Measurements from ENCODE around the gene AMPH. TPM values are rescaled to one million over a fixed set of nuclear protein-coding genes. Genes with fewer than 3 reads are reported as not detected.
"Not testable (repeated sequence)": the region's sequence is repeated elsewhere in the genome, so short reads cannot be mapped to it uniquely, and the experiment has no call there.

Gene AMPH
- total RNA-seq, 1 donor from 2014 or later, result 2.1 TPM

GRCh38 chr7:38628630-38629385 is 2.4 kb downstream of the AMPH start:
- DNase-seq (ENCODE audit: low spot score), result no peak

GRCh38 chr7:38625866-38626265 is 5.3 kb downstream of the AMPH start:
- DNase-seq (ENCODE audit: low spot score), result no peak

GRCh38 chr7:38615665-38616064 is 15.5 kb downstream of the AMPH start:
- DNase-seq (ENCODE audit: low spot score), result no peak

- DNase-seq (ENCODE audit: low spot score), result no peak
These were observed 23.7 kb downstream of the AMPH start for GRCh38 chr7:38607466-38607865.

GRCh38 chr7:38600741-38601140 is 30.4 kb downstream of the AMPH start:
- no peak for DNase-seq (ENCODE audit: low spot score)

- DNase-seq (ENCODE audit: low spot score), result no peak
These were observed 36.2 kb downstream of the AMPH start for GRCh38 chr7:38594949-38595348.

- DNase-seq (ENCODE audit: low spot score), result no peak
These were observed 38.4 kb downstream of the AMPH start for GRCh38 chr7:38592737-38593288.

- DNase-seq (ENCODE audit: low spot score), result no peak
These were observed 45.4 kb downstream of the AMPH start for GRCh38 chr7:38585572-38586354.

- no peak for DNase-seq (ENCODE audit: low spot score)
These were observed 46.5 kb downstream of the AMPH start for GRCh38 chr7:38584443-38585210.

GRCh38 chr7:38580485-38580884 is 50.7 kb downstream of the AMPH start:
- DNase-seq (ENCODE audit: low spot score), result no peak

GRCh38 chr7:38574086-38574485 is 57.1 kb downstream of the AMPH start:
- DNase-seq (ENCODE audit: low spot score), result no peak

- not testable (repeated sequence) for DNase-seq (ENCODE audit: low spot score)
These were observed 59.6 kb downstream of the AMPH start for GRCh38 chr7:38571620-38572019.

- no peak for DNase-seq (ENCODE audit: low spot score)
These were observed 62.7 kb downstream of the AMPH start for GRCh38 chr7:38568497-38568896.

- DNase-seq (ENCODE audit: low spot score), result no peak
These were observed 65.9 kb downstream of the AMPH start for GRCh38 chr7:38565289-38565688.

- no peak for DNase-seq (ENCODE audit: low spot score)
These were observed 67.4 kb downstream of the AMPH start for GRCh38 chr7:38563741-38564140.

- DNase-seq (ENCODE audit: low spot score), result no peak
These were observed 70.0 kb downstream of the AMPH start for GRCh38 chr7:38561166-38561565.

GRCh38 chr7:38558761-38559345 is 72.3 kb downstream of the AMPH start:
- no peak for DNase-seq (ENCODE audit: low spot score)

GRCh38 chr7:38554586-38554985 is 76.6 kb downstream of the AMPH start:
- no peak for DNase-seq (ENCODE audit: low spot score)

GRCh38 chr7:38550836-38551235 is 80.3 kb downstream of the AMPH start:
- DNase-seq (ENCODE audit: low spot score), result no peak

GRCh38 chr7:38548605-38549004 is 82.6 kb downstream of the AMPH start:
- DNase-seq (ENCODE audit: low spot score), result no peak

GRCh38 chr7:38546763-38547162 is 84.4 kb downstream of the AMPH start:
- DNase-seq (ENCODE audit: low spot score), result no peak

- no peak for DNase-seq (ENCODE audit: low spot score)
These were observed 85.2 kb downstream of the AMPH start for GRCh38 chr7:38545977-38546376.
